Trophoblast cell (in vitro differentiated cells and primary cell): ENCODE results near the gene THSD4.
"Not testable (repeated sequence)": the region's sequence is repeated elsewhere in the genome, so short reads cannot be mapped to it uniquely, and the experiment has no call there.

Experiments
- DNase-seq, 2 donors: peaks; one replicate each; pipeline ENCODE4 v3.0.0-alpha.2; 2016
- H2AFZ ChIP-seq: 2 replicates; pipeline ENCODE4 v1.6.1; 2013; ENCODE audit warnings: low read length, moderate library complexity, mild to moderate bottlenecking; ENCODE audit not compliant: insufficient read depth, poor library complexity
- H2AK5ac ChIP-seq: 2 replicates; pipeline ENCODE4 v1.6.1; 2013; ENCODE audit warnings: mild to moderate bottlenecking, low read length
- H2BK120ac ChIP-seq: 2 replicates; pipeline ENCODE4 v1.6.1; 2013; ENCODE audit warnings: low read length, mild to moderate bottlenecking, moderate library complexity; ENCODE audit not compliant: insufficient read depth, poor library complexity
- H2BK12ac ChIP-seq: 2 replicates; pipeline ENCODE4 v1.6.1; 2013; ENCODE audit warnings: mild to moderate bottlenecking, low read length, moderate library complexity
- H2BK5ac ChIP-seq: 2 replicates; pipeline ENCODE4 v1.6.1; 2013; ENCODE audit warnings: low read length, low read depth, moderate library complexity, mild to moderate bottlenecking; ENCODE audit not compliant: poor library complexity
- H3K14ac ChIP-seq: 2 replicates; pipeline ENCODE4 v1.6.1; 2013; ENCODE audit warnings: mild to moderate bottlenecking, low read length
- H3K18ac ChIP-seq: 2 replicates; pipeline ENCODE4 v1.6.1; 2013; ENCODE audit warnings: mild to moderate bottlenecking, low read length
- H3K23ac ChIP-seq: 2 replicates; pipeline ENCODE4 v1.6.1; 2013; ENCODE audit warnings: low read length
- H3K27ac ChIP-seq: 2 replicates; pipeline ENCODE4 v1.5.1; 2013; ENCODE audit warnings: low read depth, mild to moderate bottlenecking, inconsistent platforms, low read length, moderate library complexity
- H3K27me3 ChIP-seq: 2 replicates; pipeline ENCODE4 v1.6.1; 2013; ENCODE audit warnings: inconsistent platforms, mild to moderate bottlenecking, low read length, moderate library complexity; ENCODE audit not compliant: insufficient read depth
- H3K36me3 ChIP-seq, 2 experiments: 1 replicate in 1 of 2; 2 replicates in 1 of 2; pipeline ENCODE4 v1.6.1; 2013; ENCODE audit warnings: low read length in 2 of 2, mild to moderate bottlenecking in 2 of 2, moderate library complexity in 1 of 2; ENCODE audit not compliant: insufficient read depth in 2 of 2, control insufficient read depth in 1 of 2
- H3K4ac ChIP-seq: 2 replicates; pipeline ENCODE4 v1.6.1; 2013; ENCODE audit warnings: low read depth, mild to moderate bottlenecking, low read length, moderate library complexity
- H3K4me1 ChIP-seq, 2 experiments: 1 replicate in 1 of 2; 2 replicates in 1 of 2; pipeline ENCODE4 v1.6.1; 2013; ENCODE audit warnings: low read length in 2 of 2, mild to moderate bottlenecking in 2 of 2, moderate library complexity in 1 of 2; ENCODE audit not compliant: insufficient read depth in 2 of 2, control insufficient read depth in 1 of 2
- H3K4me2 ChIP-seq: 2 replicates; pipeline ENCODE4 v1.6.1; 2013; ENCODE audit warnings: inconsistent platforms, mild to moderate bottlenecking, low read length, moderate library complexity
- H3K4me3 ChIP-seq: 2 replicates; pipeline ENCODE4 v1.5.1; 2013; ENCODE audit warnings: mild to moderate bottlenecking, low read depth, low read length, inconsistent platforms
- H3K79me1 ChIP-seq: one replicate; pipeline ENCODE4 v1.6.1; 2013; ENCODE audit warnings: low read length
- H3K79me2 ChIP-seq: 2 replicates; pipeline ENCODE4 v1.6.1; 2013; ENCODE audit warnings: low read length, mild to moderate bottlenecking; ENCODE audit not compliant: control insufficient read depth, insufficient read depth, poor library complexity
- H3K9ac ChIP-seq: 2 replicates; pipeline ENCODE4 v1.6.1; 2013; ENCODE audit warnings: mild to moderate bottlenecking, low read length
- H3K9me3 ChIP-seq: 2 replicates; pipeline ENCODE4 v1.6.1; 2013; ENCODE audit warnings: low read depth, mild to moderate bottlenecking, control low read depth, inconsistent platforms, low read length; ENCODE audit not compliant: insufficient read depth
- H4K12ac ChIP-seq: 2 replicates; pipeline ENCODE4 v1.6.1; 2013; ENCODE audit warnings: low read depth, mild to moderate bottlenecking, low read length, moderate library complexity
- H4K8ac ChIP-seq: 2 replicates; pipeline ENCODE4 v1.6.1; 2013; ENCODE audit warnings: low read depth, mild to moderate bottlenecking, low read length, moderate library complexity
- H4K91ac ChIP-seq: one replicate; pipeline ENCODE4 v1.6.1; 2013; ENCODE audit warnings: low read depth, mild to moderate bottlenecking, low read length, moderate library complexity
- WGBS: extraction: QIAGEN DNeasy Blood & Tissue Kit; methylation state at CpG from one replicate; pipeline ENCODE4 v1.1.7; 2013; ENCODE audit warnings: missing lambda C conversion rate; ENCODE audit not compliant: insufficient read length, insufficient coverage; ENCODE audit errors: extremely low coverage; 5-methylcytosine and 5-hydroxymethylcytosine counted together

The THSD4 gene

GRCh38 chr15:71725207-71725955 is 610.1 kb downstream of the THSD4 start:
- not testable (repeated sequence) for H4K12ac ChIP-seq, H4K8ac ChIP-seq, H3K18ac ChIP-seq, H3K4me1 ChIP-seq, H2BK5ac ChIP-seq, H3K79me2 ChIP-seq, H2AK5ac ChIP-seq, H2BK120ac ChIP-seq, H3K27ac ChIP-seq, H3K23ac ChIP-seq, H3K4me3 ChIP-seq, H3K4me2 ChIP-seq, H2AFZ ChIP-seq, H3K27me3 ChIP-seq, H3K36me3 ChIP-seq, H2BK12ac ChIP-seq, H3K79me1 ChIP-seq, H3K14ac ChIP-seq, H3K4ac ChIP-seq, H4K91ac ChIP-seq, H3K9me3 ChIP-seq, H3K9ac ChIP-seq
- WGBS, result no CpG with 5 or more reads among the region's 4 CpGs
- peak in 1 of 2 donors; percentile 36 for DNase-seq

- Histone ChIP-seq H3K23ac (no peak overlapping the region), H3K4me2 (no peak overlapping the region)
Observed at GRCh38 chr15:71728881-71729280, 613.6 kb downstream of the THSD4 start.

DNA sequence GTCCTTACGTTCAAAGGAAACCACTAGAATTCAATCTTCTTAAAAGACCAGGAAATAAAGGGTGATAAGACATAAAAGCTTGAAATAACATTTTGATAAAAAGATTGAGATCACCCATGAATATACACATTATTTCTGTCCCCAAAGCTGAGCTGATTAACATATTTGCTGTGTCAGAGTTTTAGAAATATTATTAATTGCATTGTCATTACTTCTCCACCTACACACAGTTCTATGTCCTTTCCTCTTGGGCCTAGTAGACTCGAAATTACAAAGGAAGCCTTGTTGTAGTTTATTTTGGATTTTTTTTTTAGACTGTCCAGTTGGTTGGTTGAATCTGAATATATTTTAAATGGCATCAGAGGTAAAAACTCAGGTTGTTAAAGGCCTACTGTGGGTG is 614.0 kb downstream of the THSD4 start:
- Histone ChIP-seq H3K4ac (no peak overlapping the region), H3K27me3 (no peaks in the 10 kb centered on the region), H4K12ac (no peak overlapping the region), H2AK5ac (no peak overlapping the region), H3K27ac (no peak overlapping the region), H2BK5ac (no peak overlapping the region), H4K91ac (no peak overlapping the region), H3K36me3 (no peaks in the 10 kb centered on the region), H2BK12ac (no peak overlapping the region), H3K14ac (no peak overlapping the region), H3K9me3 (no peaks in the 10 kb centered on the region), H3K4me3 (no peak overlapping the region), H3K4me1 (no peaks in the 10 kb centered on the region), H3K4me2 (no peak overlapping the region), H3K23ac (no peak overlapping the region), H4K8ac (no peak overlapping the region), H3K18ac (no peak overlapping the region), H3K9ac (no peak overlapping the region), H2AFZ (no peak overlapping the region), H3K79me2 (no peaks in the 10 kb centered on the region), H3K79me1 (no peaks in the 10 kb centered on the region), H2BK120ac (no peak overlapping the region)
- no peak for DNase-seq
- WGBS, result no CpG with 5 or more reads among the region's 2 CpGs

More at GRCh38 chr15:71728881-71729280, 613.6 kb downstream of the THSD4 start:
- no CpG with 5 or more reads among the region's 3 CpGs for WGBS
- no peak overlapping the region for H3K4ac ChIP-seq
- H3K27me3 ChIP-seq, result no peaks in the 10 kb centered on the region
- no peaks in the 10 kb centered on the region for H3K4me1 ChIP-seq
- no peaks in the 10 kb centered on the region for H3K79me1 ChIP-seq
- no peaks in the 10 kb centered on the region for H3K9me3 ChIP-seq
- no peak overlapping the region for H2AK5ac ChIP-seq
- H2BK120ac ChIP-seq, result no peak overlapping the region
- no peak overlapping the region for H3K27ac ChIP-seq
- no peaks in the 10 kb centered on the region for H3K36me3 ChIP-seq
- no peak overlapping the region for H4K91ac ChIP-seq
- no peak overlapping the region for H3K9ac ChIP-seq
- H2BK5ac ChIP-seq, result no peak overlapping the region
- no peaks in the 10 kb centered on the region for H3K79me2 ChIP-seq
- no peak overlapping the region for H2BK12ac ChIP-seq
- no peak overlapping the region for H3K18ac ChIP-seq
- H3K14ac ChIP-seq, result no peak overlapping the region
- H2AFZ ChIP-seq, result no peak overlapping the region
- H3K4me3 ChIP-seq, result no peak overlapping the region
- no peak overlapping the region for H4K8ac ChIP-seq
- no peak for DNase-seq
- H4K12ac ChIP-seq, result no peak overlapping the region

DNA sequence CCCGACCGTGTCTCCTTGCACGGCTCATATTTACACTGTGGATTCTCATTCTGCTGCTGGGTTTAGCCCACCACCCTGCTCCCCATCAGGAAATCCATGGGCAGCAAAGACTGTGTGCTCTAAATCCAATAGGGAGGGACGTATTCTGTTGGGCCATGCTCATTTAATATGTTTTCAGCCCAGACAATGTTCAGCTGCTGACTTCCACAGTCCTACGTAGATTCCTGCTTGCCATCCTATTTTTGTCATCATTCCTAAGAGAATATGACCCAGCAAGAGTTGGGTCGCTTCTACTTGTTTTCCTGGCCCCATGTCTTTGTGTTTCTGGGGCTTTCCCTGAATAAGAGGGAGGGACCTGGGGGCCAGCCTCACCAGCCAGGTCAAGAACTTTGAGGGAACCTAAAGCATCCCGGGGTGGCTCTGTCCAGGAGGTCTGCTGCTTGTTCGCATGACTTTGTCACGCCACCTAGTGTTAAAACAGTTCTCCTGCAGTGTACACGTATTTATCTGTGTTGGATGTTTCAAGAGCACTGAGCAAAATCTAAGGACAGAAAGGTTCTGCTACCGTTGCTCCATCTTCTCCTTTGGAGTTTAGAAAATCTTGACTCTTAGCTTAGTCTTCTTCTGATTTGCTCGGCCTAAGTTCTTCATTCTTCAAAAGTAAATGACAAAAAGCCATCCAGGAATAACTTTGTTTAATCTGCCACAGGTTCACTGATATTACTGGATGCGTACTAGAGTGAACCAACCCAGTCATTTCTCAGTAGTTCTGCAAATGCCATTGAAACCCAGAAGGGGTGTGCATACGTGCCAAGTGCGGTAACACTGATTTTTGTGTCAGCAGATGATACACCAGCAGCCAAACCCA is 615.2 kb downstream of the THSD4 start:
- no peaks in the 10 kb centered on the region for H3K4me1 ChIP-seq
- H2AFZ ChIP-seq, result no peak overlapping the region
- H3K23ac ChIP-seq, result no peak overlapping the region
- peak in 1 of 2 donors; percentile 80 for DNase-seq
- H3K79me1 ChIP-seq, result no peaks in the 10 kb centered on the region
- H3K9ac ChIP-seq, result no peak overlapping the region
- no peak overlapping the region for H3K4me2 ChIP-seq
- no peak overlapping the region for H2BK5ac ChIP-seq
- no peak overlapping the region for H2AK5ac ChIP-seq
- no peaks in the 10 kb centered on the region for H3K79me2 ChIP-seq
- no peak overlapping the region for H3K18ac ChIP-seq
- no peak overlapping the region for H3K27ac ChIP-seq
- H3K4me3 ChIP-seq, result no peak overlapping the region
- no peak overlapping the region for H4K8ac ChIP-seq
- no peaks in the 10 kb centered on the region for H3K36me3 ChIP-seq
- H4K91ac ChIP-seq, result no peak overlapping the region
- WGBS, result no CpG with 5 or more reads among the region's 15 CpGs
- H2BK120ac ChIP-seq, result no peak overlapping the region
- no peak overlapping the region for H2BK12ac ChIP-seq
- H3K27me3 ChIP-seq, result no peaks in the 10 kb centered on the region
- H3K9me3 ChIP-seq, result no peaks in the 10 kb centered on the region
- no peak overlapping the region for H3K14ac ChIP-seq
- no peak overlapping the region for H3K4ac ChIP-seq
- no peak overlapping the region for H4K12ac ChIP-seq
